SIG-M5 treated with dmso at 0.1 percent for 504 hours (cell line): ENCODE data around the gene CFAP210.
"Not testable (repeated sequence)": the region's sequence is repeated elsewhere in the genome, so short reads cannot be mapped to it uniquely, and the experiment has no call there.

Source experiments
- DNase-seq: peaks from one replicate; lab custom pipeline; 2025; ENCODE audit not compliant: unreplicated experiment; lab: John Stamatoyannopoulos, UW

CFAP210 gene

GRCh38 chr2:169713331-169713730, 19.1 kb upstream of the CFAP210 start:
- DNase-seq = no peak

- no peak for DNase-seq
Observed at GRCh38 chr2:169712791-169713227, 18.6 kb upstream of the CFAP210 start.

GRCh38 chr2:169711751-169712509, 17.7 kb upstream of the CFAP210 start:
- no peak for DNase-seq

- no peak for DNase-seq
Observed at GRCh38 chr2:169709981-169710380, 15.8 kb upstream of the CFAP210 start.

GRCh38 chr2:169709331-169709730, 15.1 kb upstream of the CFAP210 start:
- DNase-seq = no peak

GRCh38 chr2:169707626-169708025, 13.4 kb upstream of the CFAP210 start:
- no peak for DNase-seq

GRCh38 chr2:169705927-169706326, 11.7 kb upstream of the CFAP210 start:
- DNase-seq = no peak

GRCh38 chr2:169704160-169704708, 10.0 kb upstream of the CFAP210 start:
- no peak for DNase-seq

- DNase-seq = no peak
Observed at GRCh38 chr2:169702996-169703395, 8.8 kb upstream of the CFAP210 start.

GRCh38 chr2:169699173-169699572, 5.0 kb upstream of the CFAP210 start:
- DNase-seq = not testable (repeated sequence)

- no peak for DNase-seq
Observed at GRCh38 chr2:169696381-169696780, 2.2 kb upstream of the CFAP210 start.

- DNase-seq = no peak
Observed at GRCh38 chr2:169694894-169695260, 672 bp upstream of the CFAP210 start.

- peak; percentile 46 for DNase-seq
Observed at GRCh38 chr2:169693360-169693759, 845 bp downstream of the CFAP210 start.

- no peak for DNase-seq
Observed at GRCh38 chr2:169692718-169693117, 1.5 kb downstream of the CFAP210 start.

GRCh38 chr2:169690958-169691357, 3.2 kb downstream of the CFAP210 start:
- DNase-seq = no peak

GRCh38 chr2:169687943-169688342, 6.3 kb downstream of the CFAP210 start:
- DNase-seq = not testable (repeated sequence)

- DNase-seq = not testable (repeated sequence)
Observed at GRCh38 chr2:169686825-169687224, 7.4 kb downstream of the CFAP210 start.

GRCh38 chr2:169684712-169685111, 9.5 kb downstream of the CFAP210 start:
- not testable (repeated sequence) for DNase-seq

- DNase-seq = no peak
Observed at GRCh38 chr2:169684135-169684565, 10.1 kb downstream of the CFAP210 start.

GRCh38 chr2:169683425-169684134, 10.6 kb downstream of the CFAP210 start:
- no peak for DNase-seq

GRCh38 chr2:169683054-169683424, 11.2 kb downstream of the CFAP210 start:
- no peak for DNase-seq

GRCh38 chr2:169676850-169677249, 17.4 kb downstream of the CFAP210 start:
- DNase-seq = no peak
